ENCODE data around the gene INPP5K.
"Not testable (repeated sequence)": the region's sequence is repeated elsewhere in the genome, so short reads cannot be mapped to it uniquely, and the experiment has no call there.

The INPP5K gene

GRCh38 chr17:1516388-1517161 lies at the start of gene INPP5K:
INPP5K (minus strand) TSS chr17:1516612; CDS start chr17:1516499, 113 bp downstream.
- peak; percentile 12 for FAIRE-seq

GRCh38 chr17:1565877-1566276 lies 49.5 kb upstream of the INPP5K start:
- FAIRE-seq, result no peak

GRCh38 chr17:1563786-1564613 lies 47.6 kb upstream of the INPP5K start:
- FAIRE-seq, result no peak

- not testable (repeated sequence) for FAIRE-seq
Observed at GRCh38 chr17:1563471-1563785, 47.0 kb upstream of the INPP5K start.

GRCh38 chr17:1562176-1562643 lies 45.8 kb upstream of the INPP5K start:
- no peak for FAIRE-seq

GRCh38 chr17:1561420-1562175 lies 45.2 kb upstream of the INPP5K start:
- no peak for FAIRE-seq

GRCh38 chr17:1560858-1561355 lies 44.5 kb upstream of the INPP5K start:
- no peak for FAIRE-seq

GRCh38 chr17:1560101-1560857 lies 43.9 kb upstream of the INPP5K start:
- FAIRE-seq, result no peak

- FAIRE-seq, result no peak
Observed at GRCh38 chr17:1559047-1560043, 42.9 kb upstream of the INPP5K start.

- FAIRE-seq, result no peak
Observed at GRCh38 chr17:1558401-1558800, 42.0 kb upstream of the INPP5K start.

- no peak for FAIRE-seq
Observed at GRCh38 chr17:1557355-1558095, 41.1 kb upstream of the INPP5K start.

GRCh38 chr17:1555651-1556471 lies 39.4 kb upstream of the INPP5K start:
- FAIRE-seq, result no peak

GRCh38 chr17:1554751-1555540 lies 38.5 kb upstream of the INPP5K start:
- FAIRE-seq, result no peak

- FAIRE-seq, result no peak
Observed at GRCh38 chr17:1553354-1554266, 37.2 kb upstream of the INPP5K start.

GRCh38 chr17:1552932-1553331 lies 36.5 kb upstream of the INPP5K start:
- FAIRE-seq, result no peak

GRCh38 chr17:1551741-1552140 lies 35.3 kb upstream of the INPP5K start:
- FAIRE-seq, result no peak

GRCh38 chr17:1548032-1548431 lies 31.6 kb upstream of the INPP5K start:
- FAIRE-seq, result no peak

Data from endometrium (tissue), 2 donors.